Measurements from ENCODE around the gene SLC16A12.

- TF ChIP-seq CTCF (conservative IDR thresholded peaks at IDR 0.05; ENCODE audit: low read length) (peak; percentile 70), EZH2phosphoT487 (IDR thresholded peaks at IDR 0.05; ENCODE audit: borderline replicate concordance) (no peak)
Measured at GRCh38 chr10:89389254-89389653, 146.1 kb downstream of the SLC16A12 start.

All from Loucy (cell line).